Measurements from ENCODE around the gene TMEM176A. TPM values are rescaled to one million over a fixed set of nuclear protein-coding genes. Genes with fewer than 3 reads are reported as not detected.

Gene TMEM176A
- polyA plus RNA-seq, 3 donors = 14.1 to 285 (median 129) TPM

GRCh38 chr7:150805864-150806263 is 5.3 kb downstream of the TMEM176A start:
- Histone ChIP-seq H3K4me2 (replicated peaks; ENCODE audit: extremely low read depth, low read length, poor library complexity, severe bottlenecking) (no peak overlapping the region), H3K4me1 (ENCODE audit: control insufficient read depth in 1 of 2, insufficient read depth in 2 of 2, low read length in 2 of 2) (peaks cover 6 to 30% of the 10 kb centered on the region in 2 donors), H4K20me1 (ENCODE audit: insufficient read depth, low read length) (peaks cover 11% of the 10 kb centered on the region), H3K27ac (ENCODE audit: low read depth in 1 of 2, low read length in 2 of 2) (no peak overlapping the region), H3K9ac (ENCODE audit: insufficient read depth, low read length, poor library complexity, severe bottlenecking) (no peak overlapping the region), H3K9me3 (replicated peaks in 1 of 2; ENCODE audit: control insufficient read depth in 1 of 2, insufficient read depth in 1 of 2, low read length in 2 of 2) (peaks cover 7 to 12% of the 10 kb centered on the region in 2 donors), H2AFZ (ENCODE audit: insufficient read depth, low read depth, low read length, poor library complexity, severe bottlenecking) (no peak overlapping the region), H3K79me2 (ENCODE audit: insufficient read depth, low read length) (peaks cover 15% of the 10 kb centered on the region), H3K4me3 (replicated peaks in 1 of 3; ENCODE audit: low read depth in 2 of 3, low read length in 3 of 3) (no peak overlapping the region), H3K36me3 (replicated peaks in 1 of 2; ENCODE audit: control insufficient read depth in 1 of 2, insufficient read depth in 2 of 2, low read length in 2 of 2) (peaks cover 0 to 41% of the 10 kb centered on the region in 2 donors), H3K27me3 (ENCODE audit: control insufficient read depth in 2 of 2, insufficient read depth in 2 of 2, low read length in 2 of 2) (peaks cover under 1 to 15% of the 10 kb centered on the region in 2 donors)
- no peak for TF ChIP-seq CTCF (IDR thresholded peaks at IDR 0.05)
- intact Hi-C loops (cut with micrococcal nuclease) = loop anchor here in 1 of 2 donors (5.0 kb wide), 1 partner anchor 34 kb away; no protein-coding TSS in a partner anchor
- Mint-ChIP-seq H3K27me3 (ENCODE audit: low read depth in 3 of 3) (peaks cover 3 to 23% (median 20%) of the 10 kb centered on the region in 3 donors), H3K27ac (no peak overlapping the region), H3K4me1 (peaks cover 21% of the 10 kb centered on the region), H3K36me3 (peaks cover 39 to 46% of the 10 kb centered on the region in 2 donors), H3K9me3 (peaks cover 8 to 21% (median 16%) of the 10 kb centered on the region in 7 donors), H3K4me3 (no peak overlapping the region)
- DNase-seq = no peak

GRCh38 chr7:150806454-150806853 is 5.9 kb downstream of the TMEM176A start:
- no peak for TF ChIP-seq CTCF (IDR thresholded peaks at IDR 0.05)
- Histone ChIP-seq H4K20me1 (ENCODE audit: insufficient read depth, low read length) (peaks cover 11% of the 10 kb centered on the region), H3K36me3 (replicated peaks in 1 of 2; ENCODE audit: control insufficient read depth in 1 of 2, insufficient read depth in 2 of 2, low read length in 2 of 2) (peaks cover 0 to 41% of the 10 kb centered on the region in 2 donors), H3K79me2 (ENCODE audit: insufficient read depth, low read length) (peaks cover 10% of the 10 kb centered on the region), H3K4me1 (ENCODE audit: control insufficient read depth in 1 of 2, insufficient read depth in 2 of 2, low read length in 2 of 2) (peaks cover 1 to 24% of the 10 kb centered on the region in 2 donors), H3K27ac (ENCODE audit: low read depth in 1 of 2, low read length in 2 of 2) (no peak overlapping the region), H2AFZ (ENCODE audit: insufficient read depth, low read depth, low read length, poor library complexity, severe bottlenecking) (no peak overlapping the region), H3K9me3 (replicated peaks in 1 of 2; ENCODE audit: control insufficient read depth in 1 of 2, insufficient read depth in 1 of 2, low read length in 2 of 2) (peaks cover 7 to 12% of the 10 kb centered on the region in 2 donors), H3K4me2 (replicated peaks; ENCODE audit: extremely low read depth, low read length, poor library complexity, severe bottlenecking) (no peak overlapping the region), H3K4me3 (replicated peaks in 1 of 3; ENCODE audit: low read depth in 2 of 3, low read length in 3 of 3) (no peak overlapping the region), H3K9ac (ENCODE audit: insufficient read depth, low read length, poor library complexity, severe bottlenecking) (no peak overlapping the region), H3K27me3 (ENCODE audit: control insufficient read depth in 2 of 2, insufficient read depth in 2 of 2, low read length in 2 of 2) (peaks cover 0 to 9% of the 10 kb centered on the region in 2 donors)
- no peak overlapping the region for H3K27ac Mint-ChIP-seq
- DNase-seq = no peak
- H3K27me3 Mint-ChIP-seq (ENCODE audit: low read depth in 3 of 3) = peaks cover 3 to 19% (median 14%) of the 10 kb centered on the region in 3 donors
- intact Hi-C loops (cut with micrococcal nuclease) = loop anchor here in 1 of 2 donors (5.0 kb wide), 1 partner anchor 34 kb away; no protein-coding TSS in a partner anchor
- no CpG with 5 or more reads among the region's 3 CpGs for WGBS (ENCODE audit: insufficient coverage)
- peaks cover 37 to 46% of the 10 kb centered on the region in 2 donors for H3K36me3 Mint-ChIP-seq
- H3K9me3 Mint-ChIP-seq = peaks cover 8 to 21% (median 16%) of the 10 kb centered on the region in 7 donors
- peaks cover 15% of the 10 kb centered on the region for H3K4me1 Mint-ChIP-seq
- no peak overlapping the region for H3K4me3 Mint-ChIP-seq

Data from CD14-positive monocyte (primary cell).